GM18870 (cell line): ENCODE measurements around the gene ZNF12.
"Not testable (repeated sequence)": the region's sequence is repeated elsewhere in the genome, so short reads cannot be mapped to it uniquely, and the experiment has no call there.

Experiments
- ATAC-seq: cut with Tn5 transposase; IDR thresholded peaks from one replicate; pipeline ENCODE4 v1.9.1; 2021; ENCODE audit warnings: moderate library complexity; ENCODE audit not compliant: unreplicated experiment

ZNF12 gene

GRCh38 chr7:6706666-6707407 is at the start of gene ZNF12:
TSS of gene ZNF12 (minus strand) at chr7:6706947. CDS start at chr7:6705173, 1,774 bp downstream.
- ATAC-seq: peak; percentile 82

- ATAC-seq: not testable (repeated sequence)
These were observed 47.2 kb upstream of the ZNF12 start, which contains the start of gene RSPH10B2 for GRCh38 chr7:6753964-6754363. TSS of gene RSPH10B2 (plus strand) at chr7:6754103. CDS start at chr7:6757678, 3,575 bp downstream.

- not testable (repeated sequence) for ATAC-seq
These were observed 43.4 kb upstream of the ZNF12 start for GRCh38 chr7:6750173-6750572.

- not testable (repeated sequence) for ATAC-seq
These were observed 42.6 kb upstream of the ZNF12 start for GRCh38 chr7:6749335-6749734.

- ATAC-seq: not testable (repeated sequence)
These were observed 37.8 kb upstream of the ZNF12 start for GRCh38 chr7:6744410-6745100.

- not testable (repeated sequence) for ATAC-seq
These were observed 31.7 kb upstream of the ZNF12 start for GRCh38 chr7:6738415-6738814.

GRCh38 chr7:6730343-6730633 is 23.5 kb upstream of the ZNF12 start:
- ATAC-seq: no peak

- ATAC-seq: peak; percentile 76
These were observed 23.0 kb upstream of the ZNF12 start for GRCh38 chr7:6729492-6730342.

GRCh38 chr7:6728893-6729491 is 22.2 kb upstream of the ZNF12 start:
- not testable (repeated sequence) for ATAC-seq

GRCh38 chr7:6727663-6728062 is 20.9 kb upstream of the ZNF12 start:
- ATAC-seq: no peak

GRCh38 chr7:6726341-6726740 is 19.6 kb upstream of the ZNF12 start:
- ATAC-seq: not testable (repeated sequence)

- peak; percentile 79 for ATAC-seq
These were observed 18.3 kb upstream of the ZNF12 start for GRCh38 chr7:6725003-6725402.

GRCh38 chr7:6724351-6724750 is 17.6 kb upstream of the ZNF12 start:
- ATAC-seq: not testable (repeated sequence)

GRCh38 chr7:6718124-6718523 is 11.4 kb upstream of the ZNF12 start:
- no peak for ATAC-seq

GRCh38 chr7:6715898-6716297 is 9.2 kb upstream of the ZNF12 start:
- not testable (repeated sequence) for ATAC-seq

GRCh38 chr7:6714360-6714759 is 7.6 kb upstream of the ZNF12 start:
- ATAC-seq: no peak

GRCh38 chr7:6709808-6710207 is 3.1 kb upstream of the ZNF12 start:
- ATAC-seq: no peak

- no peak for ATAC-seq
These were observed 1.6 kb upstream of the ZNF12 start for GRCh38 chr7:6708304-6708703.

GRCh38 chr7:6705959-6706665 is 635 bp downstream of the ZNF12 start:
- no peak for ATAC-seq

GRCh38 chr7:6701860-6702259 is 4.9 kb downstream of the ZNF12 start:
- ATAC-seq: no peak
